Left ventricle myocardium inferior (tissue), 1 donor: ENCODE measurements around the gene PTCHD4. TPM values are rescaled to one million over a fixed set of nuclear protein-coding genes. Genes with fewer than 3 reads are reported as not detected.

Source experiments
- DNase-seq: peaks from one replicate; pipeline ENCODE4 v3.0.0-alpha.2; 2020
- H3K27ac ChIP-seq: fragments of 200-600 bp; replicated peaks from 2 replicates; pipeline ENCODE4 v1.8.0; 2021
- H3K27me3 ChIP-seq: fragments of 200-600 bp; 2 replicates; pipeline ENCODE4 v1.8.0; 2021; ENCODE audit warnings: low read depth
- H3K36me3 ChIP-seq: fragments of 200-600 bp; 2 replicates; pipeline ENCODE4 v1.8.0; 2021
- H3K4me1 ChIP-seq: fragments of 200-600 bp; 2 replicates; pipeline ENCODE4 v1.8.0; 2021
- H3K4me3 ChIP-seq: fragments of 200-600 bp; 2 replicates; pipeline ENCODE4 v1.8.0; 2021; ENCODE audit warnings: mild to moderate bottlenecking, moderate library complexity
- H3K9me3 ChIP-seq: fragments of 200-600 bp; replicated peaks from 2 replicates; pipeline ENCODE4 v1.8.0; 2021
- CTCF ChIP-seq: fragments of 200-600 bp; IDR thresholded peaks from 2 replicates; pipeline ENCODE4 v1.8.0; 2021; ENCODE audit warnings: antibody characterized with exemption, mild to moderate bottlenecking, borderline replicate concordance
- intact Hi-C: fragments of 100-400 bp; cut with micrococcal nuclease; formaldehyde crosslinking; loops from one replicate; pipeline ENCODE4 v1.11.0; 2022
- total RNA-seq: library from RNA; stranded (reverse); fragmentation: NEBNext Ultra II Directional; extraction: Animal tissue kit (Norgen Biotek cat#: 25700); gene quantifications from one replicate; pipeline ENCODE4 v1.2.1, GENCODE V29; 2021
- donor health status: DM: no; HTN: yes; CAD: no; lungs with severe emphysema.

PTCHD4 gene
- total RNA-seq, 1 donor from 2014 or later: 1.0 TPM

GRCh38 chr6:48075181-48075580, 35.8 kb downstream of the PTCHD4 start:
- Histone ChIP-seq H3K27ac (no peak overlapping the region), H3K4me1 (no peaks in the 10 kb centered on the region), H3K36me3 (no peaks in the 10 kb centered on the region), H3K27me3 (peaks cover 10% of the 10 kb centered on the region), H3K4me3 (no peak overlapping the region), H3K9me3 (peaks cover 11% of the 10 kb centered on the region)
- intact Hi-C loops: no loop called here
- no peak for TF ChIP-seq CTCF
- no peak for DNase-seq

- Histone ChIP-seq H3K9me3 (peaks cover 11% of the 10 kb centered on the region), H3K4me1 (peaks cover 5% of the 10 kb centered on the region), H3K4me3 (no peak overlapping the region), H3K27me3 (peaks cover 17% of the 10 kb centered on the region), H3K27ac (no peak overlapping the region), H3K36me3 (no peaks in the 10 kb centered on the region)
- intact Hi-C loops: no loop called here
- no peak for TF ChIP-seq CTCF
- no peak for DNase-seq
Measured at GRCh38 chr6:48073976-48074767, 36.8 kb downstream of the PTCHD4 start.

DNA sequence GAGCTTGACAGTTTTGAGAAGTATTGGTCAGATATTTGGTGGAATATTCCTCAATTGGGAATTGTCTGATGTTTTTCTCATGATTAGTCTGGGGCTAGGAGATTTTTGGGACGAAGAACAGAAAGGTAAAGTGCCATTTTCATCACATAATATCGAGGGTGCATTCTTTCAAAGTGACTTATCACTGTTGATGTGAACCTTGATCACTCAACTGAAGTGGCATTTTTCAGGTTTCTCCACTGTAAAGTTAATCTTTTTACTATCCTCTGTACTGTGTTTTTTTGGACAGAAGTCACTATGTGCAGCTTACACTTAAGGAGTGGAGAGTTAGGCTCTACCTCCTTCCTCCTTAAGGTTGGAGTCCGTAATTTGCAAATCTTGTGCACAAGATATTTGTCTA, 39.2 kb downstream of the PTCHD4 start:
- intact Hi-C loops: no loop called here
- no peak overlapping the region for H3K4me3 ChIP-seq
- H3K9me3 ChIP-seq: peaks cover 6% of the 10 kb centered on the region
- TF ChIP-seq CTCF: no peak
- DNase-seq: no peak
- no peak overlapping the region for H3K27ac ChIP-seq
- H3K36me3 ChIP-seq: no peaks in the 10 kb centered on the region
- H3K4me1 ChIP-seq: peaks cover 21% of the 10 kb centered on the region
- peaks cover 41% of the 10 kb centered on the region for H3K27me3 ChIP-seq

DNA sequence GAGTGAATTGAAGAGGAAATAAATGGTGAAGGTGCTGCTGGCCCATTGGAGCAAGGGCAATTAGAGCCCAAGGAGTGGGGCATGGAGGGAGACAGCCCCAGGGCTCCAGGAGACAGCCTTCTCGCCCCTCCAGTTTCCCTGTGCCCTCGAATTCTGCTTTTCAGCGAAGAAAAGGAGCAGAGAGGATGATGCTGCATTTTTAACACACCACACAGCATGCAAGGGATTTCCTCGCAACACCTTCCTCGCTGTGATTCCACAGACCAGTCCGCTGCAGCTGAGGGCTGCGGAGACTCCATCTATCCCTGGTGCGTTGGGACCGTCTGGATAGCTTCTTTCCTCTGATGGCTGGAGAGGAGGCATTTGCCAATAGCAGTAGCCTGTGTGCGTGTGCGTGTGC, 41.7 kb downstream of the PTCHD4 start:
- intact Hi-C loops: no loop called here

More for the DNA sequence above, 41.7 kb downstream of the PTCHD4 start:
- peak overlapping the region; percentile 59 for H3K4me3 ChIP-seq
- no peaks in the 10 kb centered on the region for H3K36me3 ChIP-seq
- no peak for TF ChIP-seq CTCF
- H3K27ac ChIP-seq: no peak overlapping the region
- peaks cover 45% of the 10 kb centered on the region for H3K27me3 ChIP-seq
- peaks cover 21% of the 10 kb centered on the region for H3K4me1 ChIP-seq
- no peak for DNase-seq
- no peaks in the 10 kb centered on the region for H3K9me3 ChIP-seq
